22Rv1 (cell line): ENCODE measurements around the gene STK32A.
"Not testable (repeated sequence)": the region's sequence is repeated elsewhere in the genome, so short reads cannot be mapped to it uniquely, and the experiment has no call there.

ENCODE experiments used
- H3K27ac ChIP-seq: fragments of 450-650 bp; 2 replicates; pipeline ENCODE4 v1.5.1; 2017
- ZFX ChIP-seq: fragments of 450-650 bp; IDR thresholded peaks from 2 replicates; pipeline ENCODE4 v1.6.1; 2017; ENCODE audit warnings: antibody characterized with exemption, borderline replicate concordance
- TF ChIP-seq, protein P1 (sequence below): fragments of 450-650 bp; IDR thresholded peaks from 2 replicates; pipeline ENCODE4 v1.5.1; 2017; ENCODE audit warnings: mild to moderate bottlenecking

STK32A gene

DNA sequence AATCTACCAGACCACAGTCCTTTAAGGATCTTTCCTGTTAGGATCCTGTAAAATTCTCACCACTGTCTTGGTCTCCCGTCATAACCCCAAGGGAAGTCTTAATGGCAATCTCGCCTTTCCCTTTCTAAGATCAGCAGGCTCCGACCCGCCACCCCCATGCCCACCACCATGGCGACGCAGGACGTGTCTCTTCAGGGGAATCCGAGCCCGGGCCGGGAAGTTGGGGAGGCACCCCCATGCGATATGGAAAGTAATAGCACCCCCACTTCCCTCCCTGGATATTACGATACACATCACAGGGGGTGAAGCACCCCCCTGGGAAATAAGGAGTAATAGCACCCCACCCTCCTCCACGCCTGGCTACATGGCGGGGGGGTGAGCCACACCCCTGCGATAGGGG, 8.3 kb upstream of the STK32A start:
- TF ChIP-seq ZFX = no peak
- TF ChIP-seq, protein P1, sequence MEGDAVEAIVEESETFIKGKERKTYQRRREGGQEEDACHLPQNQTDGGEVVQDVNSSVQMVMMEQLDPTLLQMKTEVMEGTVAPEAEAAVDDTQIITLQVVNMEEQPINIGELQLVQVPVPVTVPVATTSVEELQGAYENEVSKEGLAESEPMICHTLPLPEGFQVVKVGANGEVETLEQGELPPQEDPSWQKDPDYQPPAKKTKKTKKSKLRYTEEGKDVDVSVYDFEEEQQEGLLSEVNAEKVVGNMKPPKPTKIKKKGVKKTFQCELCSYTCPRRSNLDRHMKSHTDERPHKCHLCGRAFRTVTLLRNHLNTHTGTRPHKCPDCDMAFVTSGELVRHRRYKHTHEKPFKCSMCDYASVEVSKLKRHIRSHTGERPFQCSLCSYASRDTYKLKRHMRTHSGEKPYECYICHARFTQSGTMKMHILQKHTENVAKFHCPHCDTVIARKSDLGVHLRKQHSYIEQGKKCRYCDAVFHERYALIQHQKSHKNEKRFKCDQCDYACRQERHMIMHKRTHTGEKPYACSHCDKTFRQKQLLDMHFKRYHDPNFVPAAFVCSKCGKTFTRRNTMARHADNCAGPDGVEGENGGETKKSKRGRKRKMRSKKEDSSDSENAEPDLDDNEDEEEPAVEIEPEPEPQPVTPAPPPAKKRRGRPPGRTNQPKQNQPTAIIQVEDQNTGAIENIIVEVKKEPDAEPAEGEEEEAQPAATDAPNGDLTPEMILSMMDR = no peak
- no peak overlapping the region for H3K27ac ChIP-seq

DNA sequence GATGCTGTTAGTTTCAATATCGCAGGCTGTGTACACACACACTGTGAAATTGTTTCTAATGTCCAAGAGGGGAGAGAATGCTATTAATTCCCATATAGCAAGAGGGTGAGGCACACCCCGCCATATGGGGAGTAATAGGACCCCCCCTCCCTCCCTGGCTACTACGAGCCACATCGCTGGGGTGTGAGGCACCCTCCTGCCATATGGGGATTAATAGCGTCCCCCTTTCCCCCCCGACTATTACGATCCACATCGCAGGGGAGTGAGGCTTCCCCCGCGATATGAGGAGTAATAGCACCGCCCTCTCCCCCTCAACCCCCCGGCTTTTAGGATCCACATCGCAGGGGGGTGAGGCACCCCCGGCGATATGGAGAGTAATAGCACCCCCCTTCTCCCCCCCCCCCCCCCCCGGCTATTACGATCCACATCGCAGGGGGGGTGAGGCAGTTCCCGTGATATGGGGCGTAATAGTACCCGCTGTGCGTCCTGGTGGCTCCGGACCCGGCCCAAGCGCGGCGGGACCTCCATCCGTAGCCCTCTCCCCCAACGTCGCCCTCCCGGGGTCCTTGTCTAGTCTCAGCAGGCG, 494 bp upstream of the STK32A start:
- H3K27ac ChIP-seq = no peak overlapping the region
- no peak for TF ChIP-seq ZFX
- TF ChIP-seq, protein P1 = no peak

DNA sequence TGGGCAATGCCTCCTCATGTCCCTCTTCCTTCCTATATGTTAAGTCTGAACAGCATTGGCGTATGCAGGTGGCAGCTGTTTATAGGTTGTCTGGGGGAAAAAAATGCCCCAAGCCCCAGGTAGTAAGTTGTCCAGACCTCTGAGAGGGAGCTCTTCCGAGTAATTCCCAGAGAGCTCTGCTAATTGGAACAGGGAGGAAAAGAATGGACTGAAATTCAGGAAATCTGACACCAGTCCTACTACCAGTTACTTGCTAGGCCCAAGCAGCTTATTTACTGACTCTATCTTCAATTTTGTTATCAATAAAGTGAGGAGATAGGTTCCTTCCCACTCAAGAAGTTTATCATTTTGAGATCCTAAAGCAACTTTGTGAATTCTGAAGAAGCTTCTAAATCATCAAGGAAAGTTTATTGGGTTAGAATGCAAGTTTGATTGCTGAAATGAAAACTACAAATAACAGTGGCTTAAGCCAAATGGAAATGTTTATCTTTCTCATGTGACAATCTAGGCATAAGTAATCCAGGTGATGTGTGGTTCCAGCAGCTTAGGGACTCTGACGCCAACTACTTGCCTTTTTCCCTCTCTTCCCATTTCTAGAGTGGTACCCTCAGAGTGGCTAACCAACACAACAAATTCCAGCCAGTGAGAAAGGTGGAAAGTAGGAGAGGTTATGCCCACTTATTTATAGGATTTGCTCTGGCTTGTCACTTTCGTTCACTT, 5.6 kb downstream of the STK32A start:
- TF ChIP-seq ZFX = no peak
- TF ChIP-seq, protein P1 = no peak
- H3K27ac ChIP-seq = no peak overlapping the region

DNA sequence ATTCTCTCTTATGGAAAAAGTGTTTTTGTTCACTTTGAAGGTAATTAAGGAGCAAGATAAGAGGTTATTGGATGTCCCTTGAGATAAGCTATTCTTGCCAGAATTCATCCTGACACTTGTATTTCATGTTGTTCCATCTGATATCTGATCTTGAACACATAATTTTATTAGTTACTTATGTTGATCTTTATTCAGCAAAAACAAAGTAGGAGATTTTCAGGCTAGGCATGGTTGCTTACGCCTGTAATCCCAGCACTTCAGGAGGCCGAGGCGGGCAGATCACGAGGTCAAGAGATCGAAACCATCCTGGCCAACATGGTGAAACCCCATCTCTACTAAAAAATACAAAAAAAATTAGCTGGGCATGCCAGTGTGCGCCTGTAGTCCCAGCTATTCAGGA, 8.4 kb downstream of the STK32A start:
- H3K27ac ChIP-seq = not testable (repeated sequence)

DNA sequence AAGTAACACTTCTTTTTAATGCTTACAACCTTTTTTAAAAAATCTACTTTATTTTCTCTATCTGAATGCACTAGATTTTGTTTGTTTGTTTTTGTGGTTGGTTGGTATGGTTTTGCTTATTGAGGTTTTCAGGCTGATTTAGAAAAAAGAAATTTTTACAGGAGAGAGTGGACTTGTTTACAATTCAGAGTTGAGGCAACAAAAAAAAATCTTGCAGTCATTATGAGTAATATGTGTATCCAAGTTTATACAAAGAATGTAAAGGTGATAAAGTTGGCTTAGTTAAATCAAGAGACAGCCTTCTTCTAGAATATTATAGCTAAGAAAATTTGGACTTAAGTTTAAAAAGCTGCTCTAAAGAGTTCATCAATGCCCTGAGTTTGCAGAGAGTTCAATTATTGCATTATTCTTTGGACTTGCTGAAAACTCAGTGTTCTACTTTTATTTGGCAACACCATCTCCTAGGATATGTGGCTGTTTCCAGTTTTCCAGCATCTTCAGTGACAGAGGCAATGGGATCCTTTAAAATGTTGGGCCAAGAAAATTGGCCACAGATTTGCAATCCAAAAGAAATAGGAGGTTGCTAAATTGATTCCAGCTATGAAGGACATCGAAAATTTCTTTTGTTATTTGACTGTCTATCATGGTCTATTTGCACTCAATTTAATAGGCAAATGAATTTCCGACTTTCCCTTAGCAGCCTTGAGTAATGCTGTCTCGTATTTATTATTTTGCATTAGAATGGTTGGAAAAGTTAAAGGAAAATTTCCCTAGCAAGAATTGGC, 10.7 kb downstream of the STK32A start:
- TF ChIP-seq, protein P1 = no peak
- no peak for TF ChIP-seq ZFX
- no peak overlapping the region for H3K27ac ChIP-seq

DNA sequence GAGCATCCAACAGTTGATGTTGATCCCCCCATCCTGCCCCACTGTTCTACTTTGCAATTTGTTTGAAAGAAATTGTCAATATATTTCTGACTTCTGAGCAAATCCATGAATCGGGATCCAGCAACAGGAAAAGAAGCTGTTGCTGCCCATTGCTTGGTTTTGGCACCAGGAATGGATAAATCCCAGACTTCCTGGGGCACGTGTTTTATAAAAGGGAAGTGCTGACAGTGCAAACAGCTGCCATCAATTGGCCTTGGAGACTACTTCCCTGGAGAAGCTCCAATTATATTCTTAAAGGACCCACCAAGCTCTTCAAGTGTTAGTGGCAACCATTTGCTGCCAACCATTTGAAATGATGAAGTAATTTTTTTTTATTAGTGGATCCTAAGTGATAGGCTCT, 13.7 kb downstream of the STK32A start:
- no peak overlapping the region for H3K27ac ChIP-seq
- TF ChIP-seq ZFX = no peak
- TF ChIP-seq, protein P1 = no peak

DNA sequence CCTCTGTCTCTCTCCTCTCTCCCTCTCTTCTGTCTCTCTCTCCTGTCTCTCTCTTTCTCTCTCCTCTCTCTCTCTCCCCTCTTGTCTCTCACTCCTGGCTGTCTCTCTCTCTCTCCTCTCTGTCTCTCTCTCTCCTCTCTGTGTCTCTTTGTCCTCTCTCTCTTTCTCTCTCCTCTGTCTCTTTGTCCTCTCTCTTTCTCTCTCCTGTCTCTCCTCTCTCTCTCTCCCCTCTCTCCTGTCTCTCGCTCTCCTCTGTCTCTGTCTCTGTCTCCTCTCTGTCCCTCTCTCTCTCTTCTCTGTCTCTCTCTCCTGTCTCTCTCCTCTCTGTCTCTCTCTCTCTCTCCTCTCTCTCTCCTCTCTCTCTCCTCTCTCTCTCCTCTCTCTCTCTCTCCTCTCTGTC, 25.0 kb downstream of the STK32A start:
- H3K27ac ChIP-seq = no peak overlapping the region
- TF ChIP-seq ZFX = no peak
- TF ChIP-seq, protein P1 = no peak
